Measurements from ENCODE around the gene DNAJB14.

DNAJB14 gene

DNA sequence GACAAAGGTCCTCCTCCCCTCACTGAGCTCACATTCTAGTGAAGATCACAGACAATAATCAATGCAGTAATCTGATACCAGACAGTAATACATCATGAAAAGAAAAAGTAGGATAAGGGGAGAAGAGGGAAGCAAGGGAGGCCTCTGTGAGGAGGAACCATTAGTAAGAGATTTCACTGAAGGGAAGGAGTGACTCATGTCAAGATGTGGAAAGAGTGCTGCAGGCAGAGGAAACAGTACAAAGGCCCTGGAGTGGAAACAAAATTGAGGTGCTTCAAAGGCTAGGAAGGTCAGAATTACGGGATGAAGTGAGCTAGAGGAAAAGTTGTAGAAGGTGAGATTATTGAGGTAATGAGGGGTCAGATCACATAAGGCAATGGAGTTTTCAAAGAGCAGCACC, 90.3 kb downstream of the DNAJB14 start:
- DNase-seq, result no peak
- Histone ChIP-seq H3K36me3 (ENCODE audit: control insufficient read depth, insufficient read depth, low read length) (peaks cover 10% of the 10 kb centered on the region), H3K9me3 (ENCODE audit: control insufficient read depth, low read length) (no peaks in the 10 kb centered on the region), H3K4me3 (ENCODE audit: insufficient read depth, low read depth, low read length, poor library complexity, severe bottlenecking) (no peak overlapping the region), H3K27ac (ENCODE audit: insufficient read depth, low read length, poor library complexity, severe bottlenecking) (peak overlapping the region; percentile 27), H3K27me3 (replicated peaks; ENCODE audit: control insufficient read depth, insufficient read depth, low read length, poor library complexity, severe bottlenecking) (no peaks in the 10 kb centered on the region), H3K4me1 (ENCODE audit: control insufficient read depth, insufficient read depth, low read length, poor library complexity, severe bottlenecking) (no peaks in the 10 kb centered on the region)

DNA sequence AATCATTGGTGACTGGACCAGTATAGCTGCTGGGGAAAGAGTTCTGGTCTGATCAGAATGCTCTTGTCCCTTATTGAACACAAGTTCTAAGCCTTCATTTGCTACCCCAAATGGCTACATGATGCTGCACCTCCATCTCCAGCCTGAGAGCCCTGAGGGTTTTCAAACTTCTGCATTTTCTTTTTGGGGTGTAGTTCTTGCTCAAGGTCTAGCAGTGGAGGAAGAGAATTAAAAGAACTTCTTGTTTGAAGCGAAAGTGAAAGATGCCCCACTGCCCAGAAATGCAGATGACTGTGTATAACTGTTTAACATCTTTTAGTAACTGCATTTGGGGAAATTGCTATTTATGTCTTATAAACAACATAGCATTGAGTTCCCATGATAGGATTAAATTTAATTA, 90.7 kb downstream of the DNAJB14 start:
- H3K4me3 ChIP-seq (ENCODE audit: insufficient read depth, low read depth, low read length, poor library complexity, severe bottlenecking), result peak overlapping the region; percentile 7
- no peaks in the 10 kb centered on the region for H3K4me1 ChIP-seq (ENCODE audit: control insufficient read depth, insufficient read depth, low read length, poor library complexity, severe bottlenecking)
- no peak for DNase-seq
- H3K27me3 ChIP-seq (replicated peaks; ENCODE audit: control insufficient read depth, insufficient read depth, low read length, poor library complexity, severe bottlenecking), result no peaks in the 10 kb centered on the region
- H3K27ac ChIP-seq (ENCODE audit: insufficient read depth, low read length, poor library complexity, severe bottlenecking), result peak overlapping the region; percentile 27
- H3K36me3 ChIP-seq (ENCODE audit: control insufficient read depth, insufficient read depth, low read length), result peaks cover 10% of the 10 kb centered on the region
- no peaks in the 10 kb centered on the region for H3K9me3 ChIP-seq (ENCODE audit: control insufficient read depth, low read length)

DNA sequence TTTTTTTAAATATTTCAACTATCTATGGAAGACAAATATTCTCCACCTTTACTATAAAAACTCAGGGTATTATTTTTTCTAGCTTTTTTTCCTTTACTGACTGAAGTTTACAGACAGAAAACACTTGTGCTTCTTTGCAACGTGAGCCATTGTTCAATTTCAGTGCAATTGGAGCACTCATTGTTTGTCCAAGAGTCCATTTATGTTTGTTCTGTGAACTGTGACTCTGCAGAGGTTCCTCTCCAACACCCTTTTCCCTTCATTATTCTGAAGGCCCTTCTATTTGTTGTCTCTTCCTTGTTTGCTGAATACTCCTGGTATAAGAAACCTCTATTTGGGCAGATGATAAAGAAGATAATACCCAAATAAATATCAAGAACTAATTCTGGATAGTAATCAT, 92.4 kb downstream of the DNAJB14 start:
- Histone ChIP-seq H3K36me3 (ENCODE audit: control insufficient read depth, insufficient read depth, low read length) (peaks cover 3% of the 10 kb centered on the region), H3K27ac (ENCODE audit: insufficient read depth, low read length, poor library complexity, severe bottlenecking) (no peak overlapping the region), H3K9me3 (ENCODE audit: control insufficient read depth, low read length) (no peaks in the 10 kb centered on the region), H3K4me3 (ENCODE audit: insufficient read depth, low read depth, low read length, poor library complexity, severe bottlenecking) (no peak overlapping the region), H3K4me1 (ENCODE audit: control insufficient read depth, insufficient read depth, low read length, poor library complexity, severe bottlenecking) (no peaks in the 10 kb centered on the region), H3K27me3 (replicated peaks; ENCODE audit: control insufficient read depth, insufficient read depth, low read length, poor library complexity, severe bottlenecking) (no peaks in the 10 kb centered on the region)
- no peak for DNase-seq

DNA sequence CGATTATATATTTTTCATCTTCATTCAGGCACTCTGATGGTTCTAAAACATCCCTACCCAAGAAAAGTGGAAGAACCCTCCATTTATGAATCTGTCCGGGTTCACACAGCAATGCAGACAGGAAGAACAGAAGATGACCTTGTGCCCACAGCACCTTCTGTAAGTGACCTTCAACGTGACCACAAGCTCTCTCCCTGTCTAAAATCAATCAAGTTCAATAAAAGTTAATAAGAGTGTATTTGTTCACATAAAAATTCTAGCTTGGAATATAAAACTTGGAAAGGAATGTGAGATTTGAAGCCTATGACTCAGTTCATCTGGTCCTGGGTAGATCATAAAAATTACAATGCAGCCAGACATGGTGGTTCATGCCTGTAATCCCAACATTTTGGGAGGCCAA, 93.2 kb downstream of the DNAJB14 start:
- H3K4me3 ChIP-seq (ENCODE audit: insufficient read depth, low read depth, low read length, poor library complexity, severe bottlenecking), result no peak overlapping the region
- no peaks in the 10 kb centered on the region for H3K27me3 ChIP-seq (replicated peaks; ENCODE audit: control insufficient read depth, insufficient read depth, low read length, poor library complexity, severe bottlenecking)
- peaks cover 3% of the 10 kb centered on the region for H3K36me3 ChIP-seq (ENCODE audit: control insufficient read depth, insufficient read depth, low read length)
- no peak for DNase-seq
- no peaks in the 10 kb centered on the region for H3K9me3 ChIP-seq (ENCODE audit: control insufficient read depth, low read length)
- no peaks in the 10 kb centered on the region for H3K4me1 ChIP-seq (ENCODE audit: control insufficient read depth, insufficient read depth, low read length, poor library complexity, severe bottlenecking)
- H3K27ac ChIP-seq (ENCODE audit: insufficient read depth, low read length, poor library complexity, severe bottlenecking), result no peak overlapping the region

DNA sequence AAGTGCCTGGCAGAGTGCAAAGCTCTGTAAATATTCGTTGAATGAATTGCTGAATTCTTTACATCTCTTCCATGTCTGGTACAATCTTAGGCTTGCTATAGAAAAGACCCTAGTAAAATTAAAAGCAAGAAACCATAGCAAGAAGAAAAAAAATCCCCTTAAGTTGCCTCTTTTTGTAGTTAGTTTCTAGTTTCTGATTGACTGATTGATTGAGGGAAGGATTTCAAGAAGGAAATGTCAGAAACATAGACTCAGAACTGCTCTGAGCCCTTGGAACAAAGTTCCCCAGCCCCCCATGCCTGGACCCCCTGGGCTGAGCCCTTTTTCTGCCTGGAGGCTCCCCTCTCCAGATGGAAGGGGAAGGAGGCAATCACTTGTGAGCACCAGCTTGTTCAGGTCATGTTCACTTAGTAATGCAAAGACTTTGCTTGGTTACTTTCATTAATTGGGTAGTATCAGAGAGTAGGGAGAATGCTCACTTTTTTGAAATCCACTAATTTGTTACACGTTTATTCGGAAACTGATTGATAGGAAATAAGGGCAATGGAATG, 94.1 kb downstream of the DNAJB14 start:
- Histone ChIP-seq H3K4me1 (ENCODE audit: control insufficient read depth, insufficient read depth, low read length, poor library complexity, severe bottlenecking) (no peaks in the 10 kb centered on the region), H3K36me3 (ENCODE audit: control insufficient read depth, insufficient read depth, low read length) (peaks cover 3% of the 10 kb centered on the region), H3K4me3 (ENCODE audit: insufficient read depth, low read depth, low read length, poor library complexity, severe bottlenecking) (no peak overlapping the region), H3K27ac (ENCODE audit: insufficient read depth, low read length, poor library complexity, severe bottlenecking) (no peak overlapping the region), H3K27me3 (replicated peaks; ENCODE audit: control insufficient read depth, insufficient read depth, low read length, poor library complexity, severe bottlenecking) (no peaks in the 10 kb centered on the region), H3K9me3 (ENCODE audit: control insufficient read depth, low read length) (no peaks in the 10 kb centered on the region)
- DNase-seq, result no peak

DNA sequence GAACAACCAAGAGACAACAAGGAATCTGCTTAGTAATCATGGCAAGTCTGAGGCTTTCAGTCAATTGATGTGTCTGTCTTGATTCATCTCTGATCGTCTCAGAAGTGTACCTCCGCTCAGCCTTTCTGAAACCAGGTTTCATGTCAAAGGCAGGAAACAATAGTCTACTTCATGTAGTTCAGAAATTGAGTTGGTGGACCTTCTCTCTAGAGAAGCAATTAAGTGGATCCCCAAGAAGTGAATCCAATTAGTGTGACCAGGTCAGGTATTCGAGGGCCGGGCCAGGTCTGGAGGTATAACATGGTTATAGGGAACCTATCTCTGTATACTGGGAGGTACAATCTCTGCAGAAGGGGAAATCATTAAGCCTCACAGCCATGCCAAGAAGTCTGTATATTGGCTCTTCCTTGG, 97.8 kb downstream of the DNAJB14 start:
- Histone ChIP-seq H3K27ac (ENCODE audit: insufficient read depth, low read length, poor library complexity, severe bottlenecking) (no peak overlapping the region), H3K27me3 (replicated peaks; ENCODE audit: control insufficient read depth, insufficient read depth, low read length, poor library complexity, severe bottlenecking) (no peaks in the 10 kb centered on the region)
- DNase-seq, result no peak

DNA sequence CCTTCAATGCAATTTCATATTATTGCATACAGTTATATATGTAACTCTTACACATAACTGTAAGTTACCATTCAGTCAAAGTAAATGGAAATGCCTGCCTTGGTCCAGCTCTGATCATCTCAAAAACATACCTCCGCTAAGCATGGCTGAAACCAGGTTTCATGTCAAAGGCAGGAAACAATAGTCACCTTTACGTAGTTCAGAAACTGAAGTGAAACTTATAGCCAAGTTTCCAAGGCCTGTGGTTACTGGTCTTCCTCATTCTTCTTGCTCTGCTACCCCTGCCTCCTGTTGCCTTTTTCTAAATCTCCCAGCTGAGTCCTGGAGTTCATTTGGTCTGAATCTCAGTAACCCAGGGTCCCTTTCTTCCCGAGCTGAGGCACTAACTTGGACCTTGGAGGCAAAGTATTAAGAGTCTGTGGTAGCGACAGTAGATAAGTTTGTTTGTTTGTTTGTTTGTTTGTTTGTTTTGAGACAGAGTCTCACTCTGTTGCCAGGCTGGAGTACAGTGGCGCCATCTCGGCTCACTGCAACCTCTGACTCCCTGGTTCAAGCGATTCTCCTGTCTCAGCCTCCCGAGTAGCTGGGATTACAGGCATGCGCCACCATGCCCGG, 98.9 kb downstream of the DNAJB14 start:
- no peaks in the 10 kb centered on the region for H3K27me3 ChIP-seq (replicated peaks; ENCODE audit: control insufficient read depth, insufficient read depth, low read length, poor library complexity, severe bottlenecking)
- H3K27ac ChIP-seq (ENCODE audit: insufficient read depth, low read length, poor library complexity, severe bottlenecking), result no peak overlapping the region
- H3K9me3 ChIP-seq (ENCODE audit: control insufficient read depth, low read length), result no peaks in the 10 kb centered on the region
- H3K4me3 ChIP-seq (ENCODE audit: insufficient read depth, low read depth, low read length, poor library complexity, severe bottlenecking), result no peak overlapping the region
- peaks cover 4% of the 10 kb centered on the region for H3K36me3 ChIP-seq (ENCODE audit: control insufficient read depth, insufficient read depth, low read length)
- H3K4me1 ChIP-seq (ENCODE audit: control insufficient read depth, insufficient read depth, low read length, poor library complexity, severe bottlenecking), result no peaks in the 10 kb centered on the region
- no peak for DNase-seq

More for the DNA sequence above, 97.8 kb downstream of the DNAJB14 start:
- no peak overlapping the region for H3K4me3 ChIP-seq (ENCODE audit: insufficient read depth, low read depth, low read length, poor library complexity, severe bottlenecking)
- H3K9me3 ChIP-seq (ENCODE audit: control insufficient read depth, low read length), result no peaks in the 10 kb centered on the region
- H3K4me1 ChIP-seq (ENCODE audit: control insufficient read depth, insufficient read depth, low read length, poor library complexity, severe bottlenecking), result no peaks in the 10 kb centered on the region
- no peaks in the 10 kb centered on the region for H3K36me3 ChIP-seq (ENCODE audit: control insufficient read depth, insufficient read depth, low read length)

DNA sequence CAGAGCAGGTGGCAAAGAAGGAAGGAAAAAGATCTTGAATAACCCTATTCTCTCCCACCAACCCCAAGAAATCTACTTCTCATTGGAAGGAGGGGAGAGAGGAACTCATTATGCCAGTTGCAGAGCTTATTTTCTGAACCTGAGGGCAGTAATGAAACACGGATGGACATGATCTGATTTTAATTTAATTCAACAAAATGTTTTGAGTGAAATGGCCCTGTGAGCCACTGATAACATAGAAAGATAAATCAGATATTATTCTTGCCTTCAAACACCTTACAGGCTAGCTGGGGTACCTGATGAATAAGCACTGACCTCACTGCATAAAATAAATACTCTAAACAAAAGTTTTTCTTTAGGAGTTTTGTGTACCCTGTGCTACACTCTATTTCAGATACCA, 99.5 kb downstream of the DNAJB14 start:
- no peaks in the 10 kb centered on the region for H3K27me3 ChIP-seq (replicated peaks; ENCODE audit: control insufficient read depth, insufficient read depth, low read length, poor library complexity, severe bottlenecking)
- peaks cover 9% of the 10 kb centered on the region for H3K36me3 ChIP-seq (ENCODE audit: control insufficient read depth, insufficient read depth, low read length)
- DNase-seq, result no peak
- H3K4me3 ChIP-seq (ENCODE audit: insufficient read depth, low read depth, low read length, poor library complexity, severe bottlenecking), result no peak overlapping the region
- no peaks in the 10 kb centered on the region for H3K9me3 ChIP-seq (ENCODE audit: control insufficient read depth, low read length)
- no peak overlapping the region for H3K27ac ChIP-seq (ENCODE audit: insufficient read depth, low read length, poor library complexity, severe bottlenecking)
- H3K4me1 ChIP-seq (ENCODE audit: control insufficient read depth, insufficient read depth, low read length, poor library complexity, severe bottlenecking), result no peaks in the 10 kb centered on the region
